ENCODE measurements around the gene LRP11.
A peak's percentile ranks its signal among the peaks of the same experiment; 100 is the strongest.
"Not testable (repeated sequence)": the region's sequence is repeated elsewhere in the genome, so short reads cannot be mapped to it uniquely, and the experiment has no call there.

LRP11 gene

DNA sequence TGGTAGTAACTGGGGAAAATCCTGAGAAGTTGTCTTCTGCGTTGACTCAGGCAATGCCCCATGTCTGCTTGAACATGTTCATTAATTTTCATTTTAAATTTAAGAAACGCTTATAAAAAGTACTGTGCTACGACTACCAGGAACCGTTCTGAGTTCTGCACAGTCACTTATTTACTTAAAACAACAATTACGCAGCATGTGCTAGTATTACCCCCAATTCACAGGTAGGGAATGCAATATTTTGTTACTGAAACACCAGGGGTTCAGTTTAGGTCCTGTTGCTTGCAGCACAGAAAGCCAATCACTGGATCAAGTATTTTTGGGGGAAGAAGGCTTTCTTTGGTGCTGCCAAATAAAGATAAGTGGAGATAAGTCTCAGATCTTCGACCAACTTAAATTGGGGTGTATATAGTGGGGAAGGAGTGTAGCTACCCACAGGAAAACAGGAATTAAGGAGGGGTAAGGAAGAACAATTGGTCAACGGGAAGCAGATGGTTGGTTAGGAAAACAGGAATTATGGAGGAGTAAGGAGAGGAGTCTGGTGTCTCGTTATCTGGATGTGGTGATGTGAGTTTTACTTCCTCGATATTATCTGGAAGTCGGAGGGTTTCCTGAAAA lies 5.2 kb upstream of the LRP11 start:
- TF ChIP-seq, protein P1, sequence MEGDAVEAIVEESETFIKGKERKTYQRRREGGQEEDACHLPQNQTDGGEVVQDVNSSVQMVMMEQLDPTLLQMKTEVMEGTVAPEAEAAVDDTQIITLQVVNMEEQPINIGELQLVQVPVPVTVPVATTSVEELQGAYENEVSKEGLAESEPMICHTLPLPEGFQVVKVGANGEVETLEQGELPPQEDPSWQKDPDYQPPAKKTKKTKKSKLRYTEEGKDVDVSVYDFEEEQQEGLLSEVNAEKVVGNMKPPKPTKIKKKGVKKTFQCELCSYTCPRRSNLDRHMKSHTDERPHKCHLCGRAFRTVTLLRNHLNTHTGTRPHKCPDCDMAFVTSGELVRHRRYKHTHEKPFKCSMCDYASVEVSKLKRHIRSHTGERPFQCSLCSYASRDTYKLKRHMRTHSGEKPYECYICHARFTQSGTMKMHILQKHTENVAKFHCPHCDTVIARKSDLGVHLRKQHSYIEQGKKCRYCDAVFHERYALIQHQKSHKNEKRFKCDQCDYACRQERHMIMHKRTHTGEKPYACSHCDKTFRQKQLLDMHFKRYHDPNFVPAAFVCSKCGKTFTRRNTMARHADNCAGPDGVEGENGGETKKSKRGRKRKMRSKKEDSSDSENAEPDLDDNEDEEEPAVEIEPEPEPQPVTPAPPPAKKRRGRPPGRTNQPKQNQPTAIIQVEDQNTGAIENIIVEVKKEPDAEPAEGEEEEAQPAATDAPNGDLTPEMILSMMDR (IDR thresholded peaks at IDR 0.05; ENCODE audit: low read length, missing control alignments) = no peak
- DNase-seq (ENCODE audit: low read depth) = no peak
- H3K4me3 ChIP-seq (replicated peaks; ENCODE audit: low read depth, low read length) = no peak overlapping the region

DNA sequence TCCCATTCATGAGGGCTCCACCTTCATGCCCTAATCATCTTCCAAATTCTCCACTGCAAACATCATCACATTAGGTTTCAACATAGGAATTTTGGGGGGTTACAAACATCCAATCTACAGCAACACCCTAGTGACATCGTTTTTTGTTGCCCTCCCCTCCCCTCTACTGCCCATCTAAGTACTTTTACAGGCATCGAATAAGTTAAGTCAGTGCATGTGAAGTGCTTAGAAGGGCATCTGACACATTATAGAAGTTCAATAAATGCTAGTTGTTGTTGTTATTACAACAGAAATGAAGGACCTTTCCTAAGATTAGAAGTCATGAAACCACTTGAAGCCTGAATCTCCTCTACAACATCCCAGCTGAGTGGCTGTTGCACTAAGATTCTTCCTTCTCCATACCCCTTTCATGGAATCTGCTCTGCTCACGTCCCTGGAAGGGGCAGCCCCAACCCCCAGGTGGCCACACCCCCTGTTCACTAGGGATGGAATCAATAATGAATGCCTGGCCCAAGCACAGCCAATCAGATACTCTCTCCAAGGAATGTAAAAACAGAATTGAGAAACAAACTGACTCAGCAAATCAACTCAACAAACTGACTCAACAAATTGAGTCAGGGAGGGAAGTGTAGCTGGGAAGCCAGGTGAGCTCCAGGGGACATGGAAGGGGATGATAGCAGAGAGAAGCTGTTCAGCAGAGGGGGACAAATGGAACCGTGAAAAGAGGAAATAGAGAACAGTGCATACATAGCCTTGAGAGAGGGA lies 3.9 kb upstream of the LRP11 start:
- no peak overlapping the region for H3K4me3 ChIP-seq (replicated peaks; ENCODE audit: low read depth, low read length)
- TF ChIP-seq, protein P1 (IDR thresholded peaks at IDR 0.05; ENCODE audit: low read length, missing control alignments) = no peak
- peak; percentile 33 for DNase-seq (ENCODE audit: low read depth)

DNA sequence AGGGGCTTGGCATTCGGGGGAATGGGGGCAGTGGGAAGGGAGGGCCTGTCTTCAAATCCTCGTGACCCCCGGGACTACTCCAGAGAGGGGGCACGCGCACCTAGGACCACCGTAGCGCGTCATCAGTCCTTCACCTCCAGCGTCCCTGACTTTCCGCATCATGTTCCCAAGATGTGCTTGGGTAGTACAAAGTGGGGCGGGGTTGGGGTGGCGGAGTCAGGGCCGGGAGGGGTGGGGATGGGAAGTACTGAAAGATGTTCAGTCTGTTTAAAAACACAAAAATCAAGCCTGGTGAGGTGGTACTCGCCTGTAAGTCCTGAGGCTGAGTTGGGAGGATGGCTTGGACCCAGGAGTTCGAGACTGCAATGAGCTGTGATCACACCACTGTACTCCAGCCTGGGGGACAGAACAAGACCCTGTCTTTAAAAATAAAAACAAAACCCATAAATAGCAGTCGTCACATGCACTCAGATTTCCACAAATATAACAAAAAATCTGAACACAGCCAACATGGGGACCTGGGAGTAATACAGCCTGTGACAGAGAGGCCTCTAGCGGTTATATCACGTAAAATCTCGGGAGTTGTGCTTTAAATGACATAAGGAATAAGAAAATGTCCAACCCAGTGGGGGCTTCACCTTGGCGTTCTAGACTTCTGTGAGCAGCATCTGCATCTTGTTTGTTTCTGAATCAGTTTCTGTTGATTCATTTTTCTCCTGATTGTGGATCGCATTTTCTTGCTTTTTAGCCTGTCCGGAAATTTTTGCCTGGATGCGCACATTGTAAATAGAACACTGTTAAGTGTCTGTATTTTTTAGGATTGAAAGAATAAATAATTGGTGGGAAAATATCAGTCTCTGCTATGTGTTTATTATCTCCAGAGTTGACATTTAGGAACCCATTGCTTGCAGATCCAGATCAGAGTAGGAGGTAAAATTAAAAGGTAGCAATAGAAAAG lies 698 bp upstream of the LRP11 start:
- peak overlapping the region; percentile 66 for H3K4me3 ChIP-seq (replicated peaks; ENCODE audit: low read depth, low read length)
- TF ChIP-seq, protein P1 (IDR thresholded peaks at IDR 0.05; ENCODE audit: low read length, missing control alignments) = peak; percentile 81
- peak; percentile 81 for DNase-seq (ENCODE audit: low read depth)

DNA sequence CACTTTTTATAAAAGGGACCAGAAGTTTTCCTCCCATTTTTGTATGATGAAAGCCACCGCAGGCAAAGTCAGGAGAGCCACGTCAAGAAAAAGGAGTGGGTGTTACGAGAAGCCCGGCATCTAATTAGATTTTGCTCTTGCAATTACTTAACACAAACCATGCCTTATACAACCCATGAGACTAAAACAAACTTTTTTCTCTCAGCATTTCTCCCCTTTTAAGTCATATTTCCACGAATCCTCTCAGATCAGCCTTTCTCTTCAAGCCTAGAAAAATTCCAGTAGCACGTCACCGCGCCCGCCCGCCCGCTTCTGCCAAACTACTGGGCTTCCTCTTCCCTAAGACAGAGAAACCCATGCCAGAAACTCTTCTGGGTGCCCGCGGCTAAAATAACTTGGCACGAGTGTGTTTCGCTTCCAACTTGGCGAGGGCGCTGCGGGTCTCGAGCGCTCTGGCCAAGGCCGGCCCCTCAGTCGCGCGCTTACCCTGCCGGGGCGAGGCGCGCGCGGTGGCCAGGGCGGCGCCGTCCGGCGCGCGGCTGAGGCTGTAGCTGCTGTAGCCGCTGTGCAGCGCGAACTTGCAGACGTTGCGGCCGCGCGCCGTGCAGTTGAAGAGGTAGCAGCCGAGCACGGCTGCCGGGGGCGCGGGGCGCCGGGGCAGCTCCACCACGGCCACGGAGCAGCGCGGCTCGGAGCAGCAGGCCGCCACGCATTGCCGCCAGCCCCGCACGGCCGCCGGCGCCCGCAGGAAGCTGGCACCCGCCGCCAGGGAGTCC lies 1.0 kb downstream of the LRP11 start:
- TF ChIP-seq, protein P1 (IDR thresholded peaks at IDR 0.05; ENCODE audit: low read length, missing control alignments) = no peak
- DNase-seq (ENCODE audit: low read depth) = peak; percentile 66
- H3K4me3 ChIP-seq (replicated peaks; ENCODE audit: low read depth, low read length) = peak overlapping the region; percentile 66

DNA sequence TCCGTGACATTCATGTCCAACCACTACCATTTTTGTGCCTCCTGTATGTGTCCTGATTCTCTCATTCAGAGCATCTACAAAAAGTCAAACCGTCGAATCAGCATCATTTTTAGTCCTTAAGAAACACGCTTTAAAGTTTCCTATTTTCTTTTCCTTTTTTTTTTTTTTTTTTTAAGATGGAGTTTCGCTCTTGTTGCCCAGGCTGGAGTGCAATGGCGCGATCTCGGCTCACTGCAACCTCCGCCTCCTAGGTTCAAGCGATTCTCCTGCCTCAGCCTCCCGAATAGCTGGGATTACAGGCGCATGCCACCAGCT lies 1.8 kb downstream of the LRP11 start:
- H3K4me3 ChIP-seq (replicated peaks; ENCODE audit: low read depth, low read length) = peak overlapping the region; percentile 66
- DNase-seq (ENCODE audit: low read depth) = not testable (repeated sequence)

DNA sequence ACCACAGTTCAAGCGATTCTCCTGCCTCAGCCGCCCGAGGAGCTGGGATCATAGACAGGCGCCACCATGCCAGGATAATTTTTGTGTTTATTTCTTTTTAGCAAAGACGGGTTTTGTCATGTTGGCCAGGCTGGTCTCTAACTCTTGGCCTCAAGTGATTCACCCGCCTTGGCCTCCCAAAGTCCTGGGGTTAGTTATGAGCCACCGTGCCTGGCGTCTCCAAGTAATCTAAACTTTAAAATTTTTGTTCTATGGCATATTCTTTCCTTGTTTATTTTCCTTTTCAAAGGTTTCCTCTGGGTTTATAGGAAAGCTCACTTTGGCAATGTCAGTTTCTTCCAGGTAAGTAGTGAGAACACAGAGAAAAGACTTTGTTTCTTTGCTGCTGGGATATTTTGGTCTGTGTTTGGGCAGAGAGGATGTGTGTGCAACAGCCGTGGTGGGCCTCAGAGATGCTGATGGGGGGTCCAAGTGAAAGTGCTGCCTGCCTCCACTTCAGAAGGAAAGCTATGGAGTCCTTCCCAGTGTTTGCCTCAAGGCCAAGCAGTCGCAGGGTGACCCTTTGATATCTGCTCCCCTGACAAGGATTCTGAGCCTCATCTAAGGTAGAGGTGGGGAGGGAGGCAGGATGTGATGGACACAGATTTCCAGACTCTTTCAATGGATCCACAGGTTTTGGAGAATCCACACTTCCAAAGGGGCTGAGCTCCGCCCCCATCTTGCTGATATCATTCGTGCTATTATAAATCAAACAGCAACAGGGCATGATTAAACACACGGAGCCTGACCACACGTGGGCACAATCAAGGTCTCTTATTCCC lies 2.3 kb downstream of the LRP11 start:
- H3K4me3 ChIP-seq (replicated peaks; ENCODE audit: low read depth, low read length) = no peak overlapping the region
- DNase-seq (ENCODE audit: low read depth) = no peak
- TF ChIP-seq, protein P1 (IDR thresholded peaks at IDR 0.05; ENCODE audit: low read length, missing control alignments) = no peak

All from fibroblast of pulmonary artery (primary cell).